HEK293 (cell line): ENCODE measurements around the gene FBXO27.

ENCODE experiments used
- HOXC10 ChIP-seq: sonication (generic); formaldehyde crosslinking; IDR thresholded peaks from 2 replicates; pipeline ENCODE4 v1.8.1; 2023; ENCODE audit warnings: mild to moderate bottlenecking, missing genetic modification reagents
- SALL2 ChIP-seq: fragments of 450-650 bp; formaldehyde crosslinking; IDR thresholded peaks from 2 replicates; pipeline ENCODE4 v1.5.0; 2017; ENCODE audit warnings: missing biosample characterization, mild to moderate bottlenecking, missing genetic modification characterization, borderline replicate concordance
- TRIM28 ChIP-seq: IDR thresholded peaks from 2 replicates; pipeline ENCODE4 v1.6.1; 2011; ENCODE audit warnings: low read length, control low read depth, borderline replicate concordance
- ZBTB1 ChIP-seq: fragments of 450-650 bp; formaldehyde crosslinking; IDR thresholded peaks from 2 replicates; pipeline ENCODE4 v1.5.1; 2016; ENCODE audit warnings: missing biosample characterization, missing genetic modification characterization
- ZBTB20 ChIP-seq: fragments of 450-650 bp; formaldehyde crosslinking; IDR thresholded peaks from 2 replicates; pipeline ENCODE4 v1.5.1; 2016; ENCODE audit warnings: missing biosample characterization, missing genetic modification characterization
- ZBTB48 ChIP-seq: fragments of 450-650 bp; formaldehyde crosslinking; IDR thresholded peaks from 2 replicates; pipeline ENCODE4 v1.5.1; 2016; ENCODE audit warnings: missing biosample characterization, missing genetic modification characterization
- ZFP69B ChIP-seq: fragments of 450-650 bp; formaldehyde crosslinking; IDR thresholded peaks from 2 replicates; pipeline ENCODE4 v1.5.1; 2016; ENCODE audit warnings: missing biosample characterization, missing genetic modification characterization
- ZNF121 ChIP-seq: fragments of 450-650 bp; formaldehyde crosslinking; IDR thresholded peaks from 2 replicates; pipeline ENCODE4 v1.5.1; 2016; ENCODE audit warnings: missing biosample characterization, missing genetic modification characterization
- ZNF138 ChIP-seq: fragments of 450-650 bp; formaldehyde crosslinking; IDR thresholded peaks from 2 replicates; pipeline ENCODE4 v1.5.1; 2016; ENCODE audit warnings: missing biosample characterization, missing genetic modification characterization, borderline replicate concordance
- ZNF184 ChIP-seq: fragments of 450-650 bp; IDR thresholded peaks from 2 replicates; pipeline ENCODE4 v1.5.1; 2018; ENCODE audit warnings: missing biosample characterization, mild to moderate bottlenecking, missing genetic modification characterization
- ZNF391 ChIP-seq: fragments of 450-650 bp; formaldehyde crosslinking; IDR thresholded peaks from 2 replicates; pipeline ENCODE4 v1.5.1; 2016; ENCODE audit warnings: low read depth, missing biosample characterization, missing genetic modification characterization, borderline replicate concordance
- ZNF404 ChIP-seq: fragments of 450-650 bp; formaldehyde crosslinking; IDR thresholded peaks from 2 replicates; pipeline ENCODE4 v1.5.1; 2017; ENCODE audit warnings: missing biosample characterization, missing genetic modification characterization
- ZNF433 ChIP-seq: fragments of 450-650 bp; formaldehyde crosslinking; IDR thresholded peaks from 2 replicates; pipeline ENCODE4 v1.5.1; 2016; ENCODE audit warnings: missing biosample characterization, missing genetic modification characterization, low read depth
- ZNF473 ChIP-seq: fragments of 450-650 bp; formaldehyde crosslinking; IDR thresholded peaks from 2 replicates; pipeline ENCODE4 v1.5.1; 2017; ENCODE audit warnings: missing biosample characterization, missing genetic modification characterization
- ZNF521 ChIP-seq: fragments of 450-650 bp; formaldehyde crosslinking; IDR thresholded peaks from 2 replicates; pipeline ENCODE4 v1.5.1; 2017; ENCODE audit warnings: missing biosample characterization, mild to moderate bottlenecking, missing genetic modification characterization
- ZNF549 ChIP-seq: fragments of 450-650 bp; IDR thresholded peaks from 2 replicates; pipeline ENCODE4 v1.5.1; 2018; ENCODE audit warnings: missing biosample characterization, missing genetic modification characterization, mild to moderate bottlenecking, inconsistent platforms, moderate library complexity
- ZNF585B ChIP-seq: fragments of 450-650 bp; formaldehyde crosslinking; IDR thresholded peaks from 2 replicates; pipeline ENCODE4 v1.5.1; 2016; ENCODE audit warnings: missing biosample characterization, missing genetic modification characterization
- ZNF626 ChIP-seq: fragments of 450-650 bp; sonication (Bioruptor Pico); formaldehyde crosslinking; IDR thresholded peaks from 2 replicates; pipeline ENCODE4 v1.5.1; 2018; ENCODE audit warnings: missing biosample characterization, missing genetic modification characterization, inconsistent platforms
- ZNF707 ChIP-seq: fragments of 450-650 bp; formaldehyde crosslinking; IDR thresholded peaks from 2 replicates; pipeline ENCODE4 v1.5.1; 2016; ENCODE audit warnings: missing biosample characterization, missing genetic modification characterization
- ZNF747 ChIP-seq: fragments of 450-650 bp; formaldehyde crosslinking; IDR thresholded peaks from 2 replicates; pipeline ENCODE4 v1.5.1; 2016; ENCODE audit warnings: missing biosample characterization, missing genetic modification characterization
- ZNF776 ChIP-seq: fragments of 450-650 bp; formaldehyde crosslinking; IDR thresholded peaks from 2 replicates; pipeline ENCODE4 v1.5.0; 2017; ENCODE audit warnings: missing biosample characterization, missing genetic modification characterization, borderline replicate concordance
- ZNF791 ChIP-seq: fragments of 450-650 bp; formaldehyde crosslinking; IDR thresholded peaks from 2 replicates; pipeline ENCODE4 v1.5.1; 2016; ENCODE audit warnings: missing biosample characterization, missing genetic modification characterization
- ZSCAN30 ChIP-seq: fragments of 450-650 bp; IDR thresholded peaks from 2 replicates; pipeline ENCODE4 v1.5.1; 2018; ENCODE audit warnings: missing biosample characterization, mild to moderate bottlenecking, missing genetic modification characterization, moderate library complexity
- TF ChIP-seq, protein P1 (sequence below): fragments of 450-650 bp; formaldehyde crosslinking; IDR thresholded peaks from 2 replicates; pipeline ENCODE4 v1.5.0; 2017; ENCODE audit warnings: missing biosample characterization, missing genetic modification characterization, borderline replicate concordance
- TF ChIP-seq, protein P2 (sequence below): fragments of 450-650 bp; formaldehyde crosslinking; IDR thresholded peaks from 2 replicates; pipeline ENCODE4 v1.5.1; 2016; ENCODE audit warnings: missing biosample characterization, missing genetic modification characterization, low read depth
- TF ChIP-seq, protein P3 (sequence below): fragments of 450-650 bp; formaldehyde crosslinking; IDR thresholded peaks from 2 replicates; pipeline ENCODE4 v1.5.1; 2016; ENCODE audit warnings: missing biosample characterization, missing genetic modification characterization
- TF ChIP-seq, protein P4 (sequence below): fragments of 450-650 bp; IDR thresholded peaks from 2 replicates; pipeline ENCODE4 v1.5.1; 2018; ENCODE audit warnings: missing biosample characterization, mild to moderate bottlenecking, missing genetic modification characterization
- TF ChIP-seq, protein P5 (sequence below): fragments of 450-650 bp; formaldehyde crosslinking; conservative IDR thresholded peaks from 2 replicates; pipeline ENCODE4 v1.5.1; 2016; ENCODE audit warnings: low read depth, missing biosample characterization, missing genetic modification characterization

FBXO27 gene

DNA sequence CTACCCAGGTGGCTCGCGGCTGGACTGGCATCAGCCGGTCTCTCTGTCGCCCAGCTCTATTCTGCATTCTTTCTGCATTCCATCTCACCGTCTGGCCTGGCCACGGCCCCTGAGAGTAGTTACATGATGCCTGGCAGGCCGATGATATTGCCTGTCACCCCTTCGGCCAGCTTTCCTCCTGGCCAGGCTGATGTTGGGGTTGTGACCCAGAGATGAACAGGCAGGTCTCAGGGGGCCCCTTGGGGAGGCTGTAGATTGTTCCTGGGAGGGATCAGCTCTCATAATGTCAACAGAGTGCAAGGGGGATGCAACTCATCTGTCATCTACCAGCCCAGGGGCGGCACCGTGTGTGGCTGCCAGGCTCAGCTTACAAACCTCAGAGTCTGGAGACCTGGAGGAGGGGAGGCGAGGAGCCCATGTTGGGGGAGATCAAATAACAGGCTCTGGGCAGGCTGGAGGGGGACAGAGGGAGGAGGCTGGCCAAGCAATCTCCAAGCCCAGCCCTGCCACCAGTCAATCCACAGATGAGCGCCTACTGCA lies 43.2 kb downstream of the FBXO27 start (continued):
- TF ChIP-seq, protein P1, sequence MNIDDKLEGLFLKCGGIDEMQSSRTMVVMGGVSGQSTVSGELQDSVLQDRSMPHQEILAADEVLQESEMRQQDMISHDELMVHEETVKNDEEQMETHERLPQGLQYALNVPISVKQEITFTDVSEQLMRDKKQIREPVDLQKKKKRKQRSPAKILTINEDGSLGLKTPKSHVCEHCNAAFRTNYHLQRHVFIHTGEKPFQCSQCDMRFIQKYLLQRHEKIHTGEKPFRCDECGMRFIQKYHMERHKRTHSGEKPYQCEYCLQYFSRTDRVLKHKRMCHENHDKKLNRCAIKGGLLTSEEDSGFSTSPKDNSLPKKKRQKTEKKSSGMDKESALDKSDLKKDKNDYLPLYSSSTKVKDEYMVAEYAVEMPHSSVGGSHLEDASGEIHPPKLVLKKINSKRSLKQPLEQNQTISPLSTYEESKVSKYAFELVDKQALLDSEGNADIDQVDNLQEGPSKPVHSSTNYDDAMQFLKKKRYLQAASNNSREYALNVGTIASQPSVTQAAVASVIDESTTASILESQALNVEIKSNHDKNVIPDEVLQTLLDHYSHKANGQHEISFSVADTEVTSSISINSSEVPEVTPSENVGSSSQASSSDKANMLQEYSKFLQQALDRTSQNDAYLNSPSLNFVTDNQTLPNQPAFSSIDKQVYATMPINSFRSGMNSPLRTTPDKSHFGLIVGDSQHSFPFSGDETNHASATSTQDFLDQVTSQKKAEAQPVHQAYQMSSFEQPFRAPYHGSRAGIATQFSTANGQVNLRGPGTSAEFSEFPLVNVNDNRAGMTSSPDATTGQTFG (tag by site-specific recombination), result no peak
- TF ChIP-seq ZNF404 (no peak), ZSCAN30 (tag by site-specific recombination) (peak; percentile 83), ZBTB20 (tag by site-specific recombination) (peak; percentile 91), ZNF549 (tag by site-specific recombination) (no peak), ZNF626 (tag by site-specific recombination) (no peak), ZNF747 (no peak), ZBTB48 (peak; percentile 95), SALL2 (tag by site-specific recombination) (no peak), ZBTB1 (tag by site-specific recombination) (no peak), ZNF184 (tag by site-specific recombination) (no peak), ZNF138 (tag by site-specific recombination) (no peak), TRIM28 (no peak), ZNF121 (tag by site-specific recombination) (no peak), ZNF707 (tag by site-specific recombination) (no peak), HOXC10 (no peak), ZNF776 (no peak), ZFP69B (tag by site-specific recombination) (peak; percentile 14; the same call in 1 of the 2 replicates), ZNF391 (tag by site-specific recombination) (0 out of 2 replicates have a peak, but pooled peaks have one; percentile 26), ZNF791 (tag by site-specific recombination) (no peak), ZNF433 (no peak), ZNF585B (tag by site-specific recombination) (no peak), ZNF473 (tag by site-specific recombination) (no peak), ZNF521 (tag by site-specific recombination) (no peak)
- TF ChIP-seq, protein P2, sequence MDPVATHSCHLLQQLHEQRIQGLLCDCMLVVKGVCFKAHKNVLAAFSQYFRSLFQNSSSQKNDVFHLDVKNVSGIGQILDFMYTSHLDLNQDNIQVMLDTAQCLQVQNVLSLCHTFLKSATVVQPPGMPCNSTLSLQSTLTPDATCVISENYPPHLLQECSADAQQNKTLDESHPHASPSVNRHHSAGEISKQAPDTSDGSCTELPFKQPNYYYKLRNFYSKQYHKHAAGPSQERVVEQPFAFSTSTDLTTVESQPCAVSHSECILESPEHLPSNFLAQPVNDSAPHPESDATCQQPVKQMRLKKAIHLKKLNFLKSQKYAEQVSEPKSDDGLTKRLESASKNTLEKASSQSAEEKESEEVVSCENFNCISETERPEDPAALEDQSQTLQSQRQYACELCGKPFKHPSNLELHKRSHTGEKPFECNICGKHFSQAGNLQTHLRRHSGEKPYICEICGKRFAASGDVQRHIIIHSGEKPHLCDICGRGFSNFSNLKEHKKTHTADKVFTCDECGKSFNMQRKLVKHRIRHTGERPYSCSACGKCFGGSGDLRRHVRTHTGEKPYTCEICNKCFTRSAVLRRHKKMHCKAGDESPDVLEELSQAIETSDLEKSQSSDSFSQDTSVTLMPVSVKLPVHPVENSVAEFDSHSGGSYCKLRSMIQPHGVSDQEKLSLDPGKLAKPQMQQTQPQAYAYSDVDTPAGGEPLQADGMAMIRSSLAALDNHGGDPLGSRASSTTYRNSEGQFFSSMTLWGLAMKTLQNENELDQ (tag by site-specific recombination), result no peak
- TF ChIP-seq, protein P3, sequence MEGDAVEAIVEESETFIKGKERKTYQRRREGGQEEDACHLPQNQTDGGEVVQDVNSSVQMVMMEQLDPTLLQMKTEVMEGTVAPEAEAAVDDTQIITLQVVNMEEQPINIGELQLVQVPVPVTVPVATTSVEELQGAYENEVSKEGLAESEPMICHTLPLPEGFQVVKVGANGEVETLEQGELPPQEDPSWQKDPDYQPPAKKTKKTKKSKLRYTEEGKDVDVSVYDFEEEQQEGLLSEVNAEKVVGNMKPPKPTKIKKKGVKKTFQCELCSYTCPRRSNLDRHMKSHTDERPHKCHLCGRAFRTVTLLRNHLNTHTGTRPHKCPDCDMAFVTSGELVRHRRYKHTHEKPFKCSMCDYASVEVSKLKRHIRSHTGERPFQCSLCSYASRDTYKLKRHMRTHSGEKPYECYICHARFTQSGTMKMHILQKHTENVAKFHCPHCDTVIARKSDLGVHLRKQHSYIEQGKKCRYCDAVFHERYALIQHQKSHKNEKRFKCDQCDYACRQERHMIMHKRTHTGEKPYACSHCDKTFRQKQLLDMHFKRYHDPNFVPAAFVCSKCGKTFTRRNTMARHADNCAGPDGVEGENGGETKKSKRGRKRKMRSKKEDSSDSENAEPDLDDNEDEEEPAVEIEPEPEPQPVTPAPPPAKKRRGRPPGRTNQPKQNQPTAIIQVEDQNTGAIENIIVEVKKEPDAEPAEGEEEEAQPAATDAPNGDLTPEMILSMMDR, result no peak
- TF ChIP-seq, protein P4, sequence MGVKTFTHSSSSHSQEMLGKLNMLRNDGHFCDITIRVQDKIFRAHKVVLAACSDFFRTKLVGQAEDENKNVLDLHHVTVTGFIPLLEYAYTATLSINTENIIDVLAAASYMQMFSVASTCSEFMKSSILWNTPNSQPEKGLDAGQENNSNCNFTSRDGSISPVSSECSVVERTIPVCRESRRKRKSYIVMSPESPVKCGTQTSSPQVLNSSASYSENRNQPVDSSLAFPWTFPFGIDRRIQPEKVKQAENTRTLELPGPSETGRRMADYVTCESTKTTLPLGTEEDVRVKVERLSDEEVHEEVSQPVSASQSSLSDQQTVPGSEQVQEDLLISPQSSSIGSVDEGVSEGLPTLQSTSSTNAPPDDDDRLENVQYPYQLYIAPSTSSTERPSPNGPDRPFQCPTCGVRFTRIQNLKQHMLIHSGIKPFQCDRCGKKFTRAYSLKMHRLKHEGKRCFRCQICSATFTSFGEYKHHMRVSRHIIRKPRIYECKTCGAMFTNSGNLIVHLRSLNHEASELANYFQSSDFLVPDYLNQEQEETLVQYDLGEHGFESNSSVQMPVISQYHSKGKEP (tag by site-specific recombination), result peak; percentile 83
- TF ChIP-seq, protein P5, sequence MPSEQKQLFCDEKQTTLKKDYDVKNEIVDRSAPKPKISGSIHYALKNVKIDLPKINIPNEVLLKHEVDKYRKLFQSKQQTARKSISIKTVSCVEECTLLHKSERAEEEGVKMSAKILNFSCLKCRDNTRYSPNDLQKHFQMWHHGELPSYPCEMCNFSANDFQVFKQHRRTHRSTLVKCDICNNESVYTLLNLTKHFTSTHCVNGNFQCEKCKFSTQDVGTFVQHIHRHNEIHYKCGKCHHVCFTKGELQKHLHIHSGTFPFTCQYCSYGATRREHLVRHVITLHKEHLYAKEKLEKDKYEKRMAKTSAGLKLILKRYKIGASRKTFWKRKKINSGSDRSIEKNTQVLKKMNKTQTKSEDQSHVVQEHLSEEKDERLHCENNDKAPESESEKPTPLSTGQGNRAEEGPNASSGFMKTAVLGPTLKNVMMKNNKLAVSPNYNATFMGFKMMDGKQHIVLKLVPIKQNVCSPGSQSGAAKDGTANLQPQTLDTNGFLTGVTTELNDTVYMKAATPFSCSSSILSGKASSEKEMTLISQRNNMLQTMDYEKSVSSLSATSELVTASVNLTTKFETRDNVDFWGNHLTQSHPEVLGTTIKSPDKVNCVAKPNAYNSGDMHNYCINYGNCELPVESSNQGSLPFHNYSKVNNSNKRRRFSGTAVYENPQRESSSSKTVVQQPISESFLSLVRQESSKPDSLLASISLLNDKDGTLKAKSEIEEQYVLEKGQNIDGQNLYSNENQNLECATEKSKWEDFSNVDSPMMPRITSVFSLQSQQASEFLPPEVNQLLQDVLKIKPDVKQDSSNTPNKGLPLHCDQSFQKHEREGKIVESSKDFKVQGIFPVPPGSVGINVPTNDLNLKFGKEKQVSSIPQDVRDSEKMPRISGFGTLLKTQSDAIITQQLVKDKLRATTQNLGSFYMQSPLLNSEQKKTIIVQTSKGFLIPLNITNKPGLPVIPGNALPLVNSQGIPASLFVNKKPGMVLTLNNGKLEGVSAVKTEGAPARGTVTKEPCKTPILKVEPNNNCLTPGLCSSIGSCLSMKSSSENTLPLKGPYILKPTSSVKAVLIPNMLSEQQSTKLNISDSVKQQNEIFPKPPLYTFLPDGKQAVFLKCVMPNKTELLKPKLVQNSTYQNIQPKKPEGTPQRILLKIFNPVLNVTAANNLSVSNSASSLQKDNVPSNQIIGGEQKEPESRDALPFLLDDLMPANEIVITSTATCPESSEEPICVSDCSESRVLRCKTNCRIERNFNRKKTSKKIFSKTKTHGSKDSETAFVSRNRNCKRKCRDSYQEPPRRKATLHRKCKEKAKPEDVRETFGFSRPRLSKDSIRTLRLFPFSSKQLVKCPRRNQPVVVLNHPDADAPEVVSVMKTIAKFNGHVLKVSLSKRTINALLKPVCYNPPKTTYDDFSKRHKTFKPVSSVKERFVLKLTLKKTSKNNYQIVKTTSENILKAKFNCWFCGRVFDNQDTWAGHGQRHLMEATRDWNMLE (tag by site-specific recombination), result no peak
